Brain pericyte (primary cell): Measurements from ENCODE around the gene PCDHGA7.
"Not testable (repeated sequence)": the region's sequence is repeated elsewhere in the genome, so short reads cannot be mapped to it uniquely, and the experiment has no call there.

Experiments used
- DNase-seq: peaks from one replicate; pipeline ENCODE4 v3.0.0-alpha.2; 2012; ENCODE audit warnings: low read depth, low spot score

The PCDHGA7 gene

DNA sequence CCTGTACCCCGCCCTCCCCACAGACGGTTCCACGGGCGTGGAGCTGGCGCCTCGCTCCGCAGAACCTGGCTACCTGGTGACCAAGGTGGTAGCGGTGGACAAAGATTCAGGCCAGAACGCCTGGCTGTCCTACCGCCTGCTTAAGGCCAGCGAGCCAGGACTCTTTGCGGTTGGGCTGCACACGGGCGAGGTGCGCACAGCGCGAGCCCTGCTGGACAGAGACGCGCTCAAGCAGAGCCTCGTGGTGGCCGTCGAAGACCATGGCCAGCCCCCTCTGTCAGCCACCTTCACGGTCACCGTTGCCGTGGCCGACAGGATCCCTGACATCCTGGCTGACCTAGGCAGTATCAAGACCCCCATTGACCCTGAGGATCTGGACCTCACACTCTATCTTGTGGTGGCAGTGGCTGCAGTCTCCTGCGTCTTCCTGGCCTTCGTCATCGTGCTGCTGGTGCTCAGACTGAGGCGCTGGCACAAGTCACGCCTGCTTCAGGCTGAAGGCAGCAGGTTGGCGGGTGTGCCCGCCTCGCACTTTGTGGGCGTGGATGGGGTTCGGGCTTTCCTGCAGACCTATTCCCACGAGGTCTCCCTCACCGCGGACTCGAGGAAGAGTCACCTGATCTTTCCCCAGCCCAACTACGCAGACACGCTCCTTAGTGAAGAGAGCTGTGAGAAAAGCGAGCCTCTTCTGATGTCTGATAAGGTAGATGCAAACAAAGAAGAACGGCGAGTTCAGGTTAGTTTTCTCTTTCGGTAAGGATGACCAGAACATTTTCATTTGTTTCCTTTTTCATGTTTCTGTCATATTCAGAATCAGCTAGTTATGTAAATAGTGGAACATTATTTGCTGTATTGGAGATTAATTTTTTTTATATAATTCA, 16.3 kb upstream of the PCDHGA7 start:
- no peak for DNase-seq

DNA sequence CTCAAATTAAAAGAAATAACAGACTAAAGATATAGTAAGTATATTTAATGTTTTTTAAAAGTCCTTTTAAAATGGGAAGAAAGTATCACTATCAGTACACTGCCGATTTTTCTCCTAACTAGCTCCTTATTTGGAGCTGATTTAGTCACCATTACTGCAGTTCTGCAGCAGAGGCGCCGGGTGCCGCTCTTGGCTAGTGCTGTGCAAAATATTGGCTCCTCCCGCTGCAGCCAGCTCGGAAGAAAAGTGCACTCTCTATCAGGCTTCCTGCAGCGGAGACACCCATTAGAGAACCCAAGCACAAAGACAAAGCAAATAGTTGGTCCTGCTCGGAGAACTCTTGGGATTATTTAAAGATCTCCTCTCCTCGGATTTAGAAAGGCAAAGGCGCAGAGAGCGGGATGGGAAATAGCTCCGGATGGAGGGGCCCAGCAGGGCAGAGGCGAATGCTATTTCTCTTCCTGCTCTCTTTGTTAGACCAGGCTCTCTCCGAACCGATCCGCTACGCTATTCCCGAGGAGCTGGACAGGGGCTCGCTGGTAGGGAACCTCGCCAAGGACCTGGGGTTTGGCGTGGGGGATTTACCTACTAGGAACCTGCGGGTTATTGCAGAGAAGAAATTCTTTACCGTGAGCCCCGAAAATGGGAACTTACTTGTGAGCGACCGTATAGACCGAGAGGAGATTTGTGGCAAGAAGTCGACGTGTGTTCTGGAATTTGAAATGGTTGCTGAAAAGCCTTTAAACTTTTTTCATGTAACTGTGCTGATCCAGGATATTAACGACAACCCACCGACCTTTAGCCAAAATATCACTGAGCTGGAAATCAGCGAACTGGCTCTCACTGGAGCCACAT, 12.3 kb upstream of the PCDHGA7 start, which contains the start of gene PCDHGB3:
TSS of gene PCDHGB3 (plus strand) at position 249 of the 855 bp plus-strand sequence. CDS start at position 402, 153 bp downstream.
- no peak for DNase-seq

DNA sequence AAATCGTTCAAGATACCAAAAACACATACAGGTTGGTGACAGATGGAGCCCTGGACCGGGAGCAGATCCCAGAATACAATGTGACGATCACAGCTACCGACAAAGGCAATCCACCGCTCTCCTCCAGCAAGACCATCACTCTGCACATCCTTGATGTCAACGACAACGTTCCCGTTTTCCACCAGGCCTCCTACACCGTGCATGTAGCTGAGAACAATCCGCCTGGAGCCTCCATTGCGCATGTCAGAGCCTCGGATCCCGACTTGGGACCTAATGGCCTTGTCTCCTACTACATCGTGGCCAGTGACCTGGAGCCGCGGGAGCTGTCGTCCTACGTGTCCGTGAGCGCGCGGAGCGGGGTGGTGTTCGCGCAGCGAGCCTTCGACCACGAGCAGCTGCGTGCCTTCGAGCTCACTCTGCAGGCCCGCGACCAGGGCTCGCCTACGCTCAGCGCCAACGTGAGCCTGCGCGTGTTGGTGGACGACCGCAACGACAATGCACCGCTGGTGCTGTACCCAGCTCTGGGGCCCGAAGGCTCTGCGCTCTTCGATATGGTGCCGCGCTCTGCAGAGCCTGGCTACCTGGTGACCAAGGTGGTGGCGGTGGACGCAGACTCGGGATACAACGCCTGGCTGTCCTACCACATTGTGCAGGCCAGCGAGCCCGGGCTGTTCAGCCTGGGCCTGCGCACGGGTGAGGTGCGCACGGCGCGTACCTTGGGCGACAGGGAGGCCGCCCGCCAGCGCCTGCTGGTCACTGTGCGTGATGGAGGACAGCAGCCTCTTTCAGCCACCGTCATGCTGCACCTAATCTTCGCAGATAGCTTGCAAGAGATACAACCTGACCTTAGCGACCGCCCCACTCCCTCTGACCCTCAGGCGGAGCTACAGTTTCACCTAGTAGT, 10.7 kb upstream of the PCDHGA7 start:
- DNase-seq, result no peak

DNA sequence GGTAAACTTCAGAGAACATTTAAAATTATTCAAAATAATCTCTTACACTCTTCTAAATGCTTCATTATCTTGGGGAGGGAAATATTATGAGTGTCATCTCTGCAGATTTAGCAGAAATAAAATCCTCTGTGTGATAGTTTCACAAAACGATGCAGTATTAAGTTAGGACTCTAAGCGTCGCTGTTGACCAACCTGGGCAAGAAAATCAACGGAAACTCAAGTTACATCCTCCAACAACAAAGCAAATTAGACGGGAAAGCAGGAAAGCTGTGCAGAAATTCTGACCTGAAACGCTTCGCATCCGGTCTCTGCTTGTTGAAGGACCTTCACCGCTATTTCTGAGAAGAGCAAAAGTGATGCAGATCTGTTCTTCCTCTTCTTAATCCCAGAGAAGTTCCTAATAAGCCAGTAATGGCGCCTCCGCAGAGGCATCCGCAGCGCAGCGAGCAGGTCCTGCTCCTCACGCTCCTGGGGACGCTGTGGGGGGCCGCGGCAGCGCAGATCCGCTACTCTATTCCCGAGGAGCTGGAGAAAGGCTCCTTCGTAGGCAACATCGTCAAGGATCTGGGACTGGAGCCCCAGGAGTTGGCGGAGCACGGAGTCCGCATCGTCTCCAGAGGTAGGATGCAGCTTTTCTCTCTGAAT, 8.7 kb upstream of the PCDHGA7 start, which contains the start of gene PCDHGA6:
TSS of gene PCDHGA6 (plus strand) at position 219 of the 645 bp plus-strand sequence. CDS start at position 412, 193 bp downstream.
- no peak for DNase-seq

DNA sequence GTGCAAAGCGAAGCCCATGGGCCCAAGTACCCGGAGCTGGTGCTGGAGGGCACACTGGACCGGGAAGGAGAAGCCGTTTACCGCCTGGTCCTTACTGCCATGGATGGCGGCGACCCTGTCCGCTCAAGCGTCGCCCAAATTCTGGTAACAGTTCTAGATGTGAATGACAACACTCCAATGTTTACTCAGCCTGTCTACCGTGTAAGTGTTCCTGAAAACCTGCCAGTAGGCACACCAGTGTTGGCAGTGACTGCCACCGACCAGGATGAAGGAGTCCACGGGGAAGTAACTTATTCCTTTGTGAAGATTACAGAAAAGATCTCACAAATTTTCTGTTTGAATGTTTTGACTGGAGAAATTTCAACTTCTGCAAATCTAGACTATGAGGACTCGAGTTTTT, 7.9 kb upstream of the PCDHGA7 start:
- no peak for DNase-seq

DNA sequence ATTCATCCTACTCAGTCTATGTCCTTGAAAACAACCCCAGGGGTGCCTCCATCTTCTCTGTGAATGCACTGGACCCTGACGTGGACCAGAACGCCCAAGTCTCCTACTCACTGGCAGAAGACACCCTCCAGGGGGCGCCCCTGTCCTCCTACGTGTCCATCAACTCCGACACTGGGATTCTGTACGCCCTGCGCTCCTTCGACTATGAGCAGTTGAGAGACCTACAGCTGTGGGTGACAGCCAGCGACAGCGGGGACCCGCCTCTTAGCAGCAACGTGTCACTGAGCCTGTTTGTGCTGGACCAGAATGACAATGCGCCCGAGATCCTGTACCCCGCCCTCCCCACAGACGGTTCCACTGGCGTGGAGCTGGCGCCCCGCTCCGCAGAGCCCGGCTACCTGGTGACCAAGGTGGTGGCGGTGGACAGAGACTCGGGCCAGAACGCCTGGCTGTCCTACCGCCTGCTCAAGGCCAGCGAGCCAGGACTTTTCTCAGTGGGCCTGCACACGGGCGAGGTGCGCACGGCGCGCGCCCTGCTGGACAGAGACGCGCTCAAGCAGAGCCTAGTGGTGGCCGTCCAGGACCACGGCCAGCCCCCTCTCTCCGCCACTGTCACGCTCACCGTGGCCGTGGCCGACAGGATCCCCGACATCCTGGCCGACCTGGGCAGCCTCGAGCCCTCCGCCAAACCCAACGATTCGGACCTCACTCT, 6.9 kb upstream of the PCDHGA7 start:
- DNase-seq, result not testable (repeated sequence)

DNA sequence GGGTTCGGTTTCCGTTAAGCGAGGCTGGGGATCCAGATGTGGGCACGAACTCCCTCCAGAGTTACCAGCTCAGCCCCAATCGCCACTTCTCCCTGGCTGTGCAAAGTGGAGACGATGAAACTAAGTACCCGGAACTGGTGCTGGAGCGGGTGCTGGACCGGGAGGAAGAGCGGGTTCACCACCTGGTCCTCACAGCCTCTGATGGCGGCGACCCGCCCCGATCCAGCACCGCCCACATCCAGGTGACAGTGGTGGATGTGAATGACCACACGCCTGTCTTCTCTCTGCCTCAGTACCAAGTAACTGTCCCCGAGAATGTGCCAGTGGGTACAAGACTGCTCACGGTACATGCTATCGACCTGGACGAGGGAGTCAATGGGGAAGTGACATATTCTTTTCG, 803 bp downstream of the PCDHGA7 start:
- DNase-seq, result no peak

DNA sequence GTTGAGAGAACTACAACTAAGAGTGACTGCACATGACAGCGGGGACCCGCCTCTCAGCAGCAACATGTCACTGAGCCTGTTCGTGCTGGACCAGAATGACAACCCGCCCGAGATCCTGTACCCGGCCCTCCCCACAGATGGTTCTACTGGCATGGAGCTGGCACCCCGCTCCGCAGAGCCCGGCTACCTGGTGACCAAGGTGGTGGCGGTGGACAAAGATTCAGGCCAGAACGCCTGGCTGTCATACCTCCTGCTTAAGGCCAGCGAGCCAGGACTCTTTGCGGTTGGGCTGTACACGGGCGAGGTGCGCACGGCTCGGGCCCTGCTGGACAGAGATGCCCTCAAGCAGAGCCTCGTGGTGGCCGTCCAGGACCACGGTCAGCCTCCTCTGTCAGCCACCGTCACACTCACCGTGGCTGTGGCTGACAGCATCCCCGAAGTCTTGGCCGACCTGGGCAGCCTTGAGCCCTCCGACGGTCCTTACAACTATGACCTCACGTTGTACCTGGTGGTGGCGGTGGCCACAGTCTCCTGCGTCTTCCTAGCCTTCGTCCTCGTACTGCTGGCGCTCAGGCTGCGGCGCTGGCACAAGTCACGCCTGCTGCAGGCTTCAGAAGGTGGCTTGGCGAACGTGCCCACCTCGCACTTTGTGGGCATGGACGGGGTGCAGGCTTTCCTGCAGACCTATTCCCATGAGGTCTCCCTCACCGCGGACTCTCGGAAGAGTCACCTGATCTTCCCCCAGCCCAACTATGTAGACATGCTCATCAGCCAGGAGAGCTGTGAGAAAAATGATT, 2.1 kb downstream of the PCDHGA7 start:
- no peak for DNase-seq

DNA sequence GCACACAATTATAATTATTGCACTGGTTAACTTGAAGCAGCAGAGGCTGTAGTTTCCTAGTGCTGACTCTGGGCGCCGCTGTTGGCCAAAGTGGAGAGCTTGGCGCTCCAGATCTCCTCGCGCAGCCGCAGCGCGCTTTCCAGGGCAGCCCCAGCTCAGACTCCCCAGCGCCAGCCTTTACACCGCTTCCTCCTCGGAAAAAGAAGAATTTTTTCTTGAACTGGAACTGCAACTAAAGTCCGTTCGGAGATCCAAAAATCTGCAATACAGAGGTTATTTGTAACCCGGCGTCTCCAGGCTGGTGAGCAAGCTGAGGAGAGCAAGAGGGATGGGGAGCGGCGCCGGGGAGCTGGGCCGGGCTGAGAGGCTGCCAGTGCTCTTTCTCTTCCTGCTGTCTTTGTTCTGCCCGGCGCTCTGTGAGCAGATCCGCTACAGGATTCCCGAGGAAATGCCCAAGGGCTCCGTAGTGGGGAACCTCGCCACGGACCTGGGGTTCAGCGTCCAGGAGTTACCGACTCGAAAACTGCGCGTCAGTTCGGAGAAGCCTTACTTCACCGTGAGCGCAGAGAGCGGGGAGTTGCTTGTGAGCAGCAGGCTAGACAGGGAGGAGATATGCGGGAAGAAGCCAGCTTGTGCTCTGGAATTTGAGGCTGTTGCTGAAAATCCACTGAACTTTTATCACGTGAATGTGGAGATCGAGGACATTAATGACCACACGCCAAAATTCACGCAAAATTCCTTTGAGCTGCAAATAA, 5.2 kb downstream of the PCDHGA7 start, which contains the start of gene PCDHGB4:
TSS of gene PCDHGB4 (plus strand) at position 142 of the 755 bp plus-strand sequence. CDS start at position 329, 187 bp downstream.
- DNase-seq, result not testable (repeated sequence)

DNA sequence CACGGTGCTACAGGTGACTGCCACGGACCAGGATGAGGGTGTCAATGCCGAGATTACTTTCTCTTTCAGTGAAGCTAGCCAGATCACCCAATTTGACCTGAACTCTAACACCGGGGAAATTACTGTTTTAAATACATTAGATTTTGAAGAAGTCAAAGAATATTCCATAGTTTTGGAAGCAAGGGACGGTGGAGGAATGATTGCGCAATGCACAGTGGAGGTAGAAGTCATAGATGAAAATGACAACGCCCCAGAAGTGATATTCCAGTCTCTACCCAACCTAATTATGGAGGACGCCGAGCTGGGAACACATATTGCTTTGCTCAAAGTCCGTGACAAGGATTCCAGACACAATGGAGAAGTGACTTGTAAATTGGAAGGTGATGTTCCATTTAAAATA, 6.1 kb downstream of the PCDHGA7 start:
- no peak for DNase-seq

DNA sequence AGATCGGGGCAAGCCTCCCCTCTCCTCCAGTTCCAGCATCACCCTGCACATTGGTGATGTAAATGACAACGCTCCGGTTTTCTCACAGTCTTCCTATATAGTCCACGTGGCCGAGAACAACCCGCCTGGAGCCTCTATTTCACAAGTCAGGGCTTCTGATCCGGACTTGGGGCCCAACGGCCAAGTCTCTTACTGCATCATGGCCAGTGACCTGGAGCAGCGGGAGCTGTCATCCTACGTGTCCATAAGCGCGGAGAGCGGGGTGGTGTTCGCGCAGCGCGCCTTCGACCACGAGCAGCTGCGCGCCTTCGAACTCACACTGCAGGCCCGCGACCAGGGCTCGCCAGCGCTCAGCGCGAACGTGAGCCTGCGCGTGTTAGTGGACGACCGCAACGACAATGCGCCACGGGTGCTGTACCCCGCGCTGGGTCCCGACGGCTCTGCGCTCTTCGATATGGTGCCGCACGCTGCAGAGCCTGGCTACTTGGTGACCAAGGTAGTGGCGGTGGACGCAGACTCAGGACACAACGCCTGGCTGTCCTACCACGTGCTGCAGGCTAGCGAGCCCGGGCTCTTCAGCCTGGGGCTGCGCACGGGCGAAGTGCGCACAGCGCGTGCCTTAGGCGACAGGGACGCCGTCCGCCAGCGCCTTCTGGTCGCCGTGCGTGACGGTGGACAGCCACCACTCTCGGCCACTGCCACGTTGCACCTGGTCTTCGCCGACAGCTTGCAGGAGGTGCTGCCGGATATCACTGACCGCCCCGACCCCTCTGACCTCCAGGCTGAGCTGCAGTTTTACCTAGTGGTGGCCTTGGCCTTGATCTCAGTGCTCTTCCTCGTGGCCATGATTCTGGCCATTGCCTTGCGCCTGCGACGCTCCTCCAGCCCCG, 6.9 kb downstream of the PCDHGA7 start:
- no peak for DNase-seq

DNA sequence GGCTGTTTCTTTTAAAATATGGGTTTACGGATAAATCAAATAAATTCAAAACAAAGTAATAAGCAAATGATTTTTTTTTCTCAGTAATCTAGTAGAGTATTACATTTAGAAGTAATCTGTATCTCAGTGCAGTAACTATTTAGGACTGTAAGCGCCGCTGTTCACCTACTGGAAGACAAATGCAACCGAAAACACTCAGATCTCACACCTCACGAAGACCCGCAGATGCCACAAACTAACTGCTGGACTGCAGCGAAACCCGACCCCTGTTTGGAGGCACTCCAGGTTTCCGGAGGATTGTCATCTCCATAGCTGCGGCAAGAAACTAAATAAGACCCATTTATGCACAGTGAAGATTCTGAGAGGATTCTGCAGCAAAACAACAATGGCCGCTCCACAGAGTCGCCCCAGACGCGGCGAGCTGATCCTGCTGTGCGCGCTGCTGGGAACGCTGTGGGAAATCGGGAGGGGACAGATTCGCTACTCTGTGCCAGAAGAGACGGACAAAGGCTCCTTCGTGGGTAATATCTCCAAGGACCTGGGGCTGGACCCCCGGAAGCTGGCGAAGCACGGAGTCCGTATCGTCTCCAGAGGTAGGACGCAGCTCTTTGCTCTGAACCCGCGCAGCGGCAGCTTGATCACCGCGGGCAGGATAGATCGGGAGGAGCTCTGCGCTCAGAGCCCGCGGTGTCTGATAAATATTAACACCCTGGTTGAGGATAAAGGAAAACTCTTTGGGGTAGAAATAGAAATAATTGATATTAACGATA, 10.1 kb downstream of the PCDHGA7 start, which contains the start of gene PCDHGA8:
TSS of gene PCDHGA8 (plus strand) at position 205 of the 770 bp plus-strand sequence. CDS start at position 386, 181 bp downstream.
- no peak for DNase-seq

DNA sequence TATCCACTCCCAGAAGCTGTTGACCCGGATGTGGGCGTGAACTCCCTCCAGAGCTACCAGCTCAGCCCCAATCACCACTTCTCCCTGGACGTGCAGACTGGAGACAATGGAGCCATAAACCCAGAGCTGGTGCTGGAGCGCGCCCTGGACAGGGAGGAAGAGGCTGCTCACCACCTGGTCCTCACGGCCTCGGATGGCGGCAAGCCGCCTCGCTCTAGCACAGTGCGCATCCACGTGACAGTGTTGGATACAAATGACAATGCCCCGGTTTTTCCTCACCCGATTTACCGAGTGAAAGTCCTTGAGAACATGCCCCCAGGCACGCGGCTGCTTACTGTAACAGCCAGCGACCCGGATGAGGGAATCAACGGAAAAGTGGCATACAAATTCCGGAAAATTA, 10.7 kb downstream of the PCDHGA7 start:
- DNase-seq, result no peak

DNA sequence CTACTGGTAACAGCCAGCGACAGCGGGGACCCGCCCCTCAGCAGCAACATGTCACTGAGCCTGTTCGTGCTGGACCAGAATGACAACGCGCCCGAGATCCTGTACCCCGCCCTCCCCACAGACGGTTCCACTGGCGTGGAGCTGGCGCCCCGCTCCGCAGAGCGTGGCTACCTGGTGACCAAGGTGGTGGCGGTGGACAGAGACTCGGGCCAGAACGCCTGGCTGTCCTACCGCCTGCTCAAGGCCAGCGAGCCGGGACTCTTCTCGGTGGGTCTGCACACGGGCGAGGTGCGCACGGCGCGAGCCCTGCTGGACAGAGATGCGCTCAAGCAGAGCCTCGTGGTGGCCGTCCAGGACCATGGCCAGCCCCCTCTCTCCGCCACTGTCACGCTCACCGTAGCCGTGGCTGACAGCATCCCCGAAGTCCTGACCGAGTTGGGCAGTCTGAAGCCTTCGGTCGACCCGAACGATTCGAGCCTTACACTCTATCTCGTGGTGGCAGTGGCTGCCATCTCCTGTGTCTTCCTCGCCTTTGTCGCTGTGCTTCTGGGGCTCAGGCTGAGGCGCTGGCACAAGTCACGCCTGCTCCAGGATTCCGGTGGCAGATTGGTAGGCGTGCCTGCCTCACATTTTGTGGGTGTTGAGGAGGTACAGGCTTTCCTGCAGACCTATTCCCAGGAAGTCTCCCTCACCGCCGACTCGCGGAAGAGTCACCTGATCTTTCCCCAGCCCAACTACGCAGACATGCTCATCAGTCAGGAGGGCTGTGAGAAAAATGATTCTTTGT, 12.1 kb downstream of the PCDHGA7 start:
- DNase-seq, result not testable (repeated sequence)

DNA sequence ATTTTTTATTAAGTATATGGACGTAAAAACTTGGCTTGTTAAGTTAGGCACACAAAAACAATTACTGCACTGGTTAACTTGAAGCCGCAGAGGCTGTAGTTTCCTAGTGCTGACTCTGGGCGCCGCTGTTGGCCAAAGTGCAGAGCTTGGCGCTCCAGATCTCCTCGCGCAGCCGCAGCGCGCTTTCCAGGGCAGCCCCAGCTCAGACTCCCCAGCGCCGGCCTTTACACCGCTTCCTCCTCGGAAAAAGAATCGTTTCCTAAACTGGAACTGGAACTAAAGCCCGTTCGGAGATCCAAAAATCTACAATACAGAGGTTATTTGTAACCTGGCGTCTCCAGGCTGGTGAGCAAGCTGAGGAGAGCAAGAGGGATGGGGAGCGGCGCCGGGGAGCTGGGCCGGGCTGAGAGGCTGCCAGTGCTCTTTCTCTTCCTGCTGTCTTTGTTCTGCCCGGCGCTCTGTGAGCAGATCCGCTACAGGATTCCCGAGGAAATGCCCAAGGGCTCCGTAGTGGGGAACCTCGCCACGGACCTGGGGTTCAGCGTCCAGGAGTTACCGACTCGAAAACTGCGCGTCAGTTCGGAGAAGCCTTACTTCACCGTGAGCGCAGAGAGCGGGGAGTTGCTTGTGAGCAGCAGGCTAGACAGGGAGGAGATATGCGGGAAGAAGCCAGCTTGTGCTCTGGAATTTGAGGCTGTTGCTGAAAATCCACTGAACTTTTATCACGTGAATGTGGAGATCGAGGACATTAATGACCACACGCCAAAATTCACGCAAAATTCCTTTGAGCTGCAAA, 15.4 kb downstream of the PCDHGA7 start, which contains the start of gene PCDHGB5:
TSS of gene PCDHGB5 (plus strand) at position 192 of the 796 bp plus-strand sequence. CDS start at position 373, 181 bp downstream.
- DNase-seq, result not testable (repeated sequence)
